K562 (cell line): ENCODE data around the gene RBBP5. TPM values are rescaled to one million over a fixed set of nuclear protein-coding genes. Genes with fewer than 3 reads are reported as not detected.

ENCODE experiments used
- ATAC-seq: fragments of 200-7000 bp; cut with Tn5 transposase; 3 replicates; pipeline ENCODE4 v1.9.1; 2020; ENCODE audit warnings: moderate library complexity
- BruUV-seq: library from RNA; stranded (reverse); fragments of 400-500 nt; replicated peaks from 2 replicates; lab custom pipeline; 2021; lab: Mats Ljungman, UMichigan
- CTCF ChIA-PET: fragments of 300-600 bp; formaldehyde crosslinking; extraction: SDS; loops from one replicate; lab custom pipeline; 2021; ENCODE audit warnings: low intra/inter-chr PET ratio; lab: Yijun Ruan, JAX
- POLR2A ChIA-PET: fragments of 300-600, 350-650 bp; sonication (Branson Sonifier 250); formaldehyde crosslinking; extraction: SDS; loops from one replicate; lab custom pipeline; 2021; ENCODE audit warnings: antibody characterized with exemption, inconsistent platforms; lab: Yijun Ruan, JAX
- DNase-seq, 4 experiments: peaks; one replicate each; pipeline versions ENCODE4 v3.0.0 to v3.0.0-alpha.2; 2011 to 2018; ENCODE audit warnings: low spot score in 3 of 4, mixed read lengths in 3 of 4; ENCODE audit errors: extremely low read depth in 1 of 4
- FAIRE-seq: peaks from 2 replicates; lab custom pipeline; 2011; peaks lifted over from hg19 to GRCh38; lab: Jason Lieb, UNC
- H2AFZ ChIP-seq: 2 replicates; pipeline ENCODE4 v1.6.0; 2011; ENCODE audit warnings: low read depth, low read length, control low read depth, inconsistent platforms
- H3K27ac ChIP-seq: fragments of 200-600 bp; 3 replicates; pipeline ENCODE4 v1.8.0; 2011; ENCODE audit warnings: low read depth, mild to moderate bottlenecking, control low read depth, inconsistent platforms, low read length, moderate library complexity, mixed read lengths; ENCODE audit errors: extremely low read depth
- H3K27me3 ChIP-seq, 2 experiments: fragments of 300-600 bp in 1 of 2; 2 replicates in 1 of 2; 3 replicates in 1 of 2; pipeline versions ENCODE4 v1.6.0 to v1.8.0; 2011; ENCODE audit warnings: inconsistent platforms in 2 of 2, low read length in 2 of 2, mild to moderate bottlenecking in 1 of 2, mixed read lengths in 1 of 2, moderate library complexity in 1 of 2; ENCODE audit not compliant: control insufficient read depth in 2 of 2, insufficient read depth in 2 of 2
- H3K36me3 ChIP-seq: fragments of 300-600 bp; 3 replicates; pipeline ENCODE4 v1.8.0; 2011; ENCODE audit warnings: mild to moderate bottlenecking, low read length, inconsistent platforms; ENCODE audit not compliant: control insufficient read depth, insufficient read depth
- H3K4me1 ChIP-seq, 2 experiments: fragments of 200-600 bp in 1 of 2; replicated peaks in 1 of 2; 2 replicates in 1 of 2; 3 replicates in 1 of 2; pipeline versions ENCODE4 v1.5.1 to v1.8.0; 2011; ENCODE audit warnings: inconsistent platforms in 2 of 2, low read length in 2 of 2, mild to moderate bottlenecking in 1 of 2, mixed read lengths in 1 of 2, moderate library complexity in 1 of 2; ENCODE audit not compliant: control insufficient read depth in 2 of 2, insufficient read depth in 2 of 2
- H3K4me2 ChIP-seq: 2 replicates; pipeline ENCODE4 v1.6.1; 2011; ENCODE audit warnings: low read length, control low read depth, inconsistent platforms, mixed read lengths; ENCODE audit not compliant: insufficient read depth
- H3K4me3 ChIP-seq: fragments of 200-600 bp; sonication (generic), shearing (Covaris generic); 2 replicates; pipeline ENCODE4 v1.5.1; 2016; ENCODE audit warnings: control low read depth, inconsistent platforms
- H3K79me2 ChIP-seq: fragments of 200-600 bp; 3 replicates; pipeline ENCODE4 v1.8.0; 2011; ENCODE audit warnings: low read length, inconsistent platforms; ENCODE audit not compliant: control insufficient read depth, insufficient read depth
- H3K9ac ChIP-seq, 2 experiments: 2 replicates each; pipeline versions ENCODE4 v1.6.0 to v1.6.1; 2011; ENCODE audit warnings: low read depth in 2 of 2, low read length in 2 of 2, control low read depth in 1 of 2, inconsistent platforms in 1 of 2, mild to moderate bottlenecking in 1 of 2, mixed read lengths in 1 of 2; ENCODE audit not compliant: insufficient read depth in 1 of 2
- H3K9me1 ChIP-seq: one replicate; pipeline ENCODE4 v1.6.0; 2011; ENCODE audit warnings: inconsistent platforms, mild to moderate bottlenecking, low read length, moderate library complexity; ENCODE audit not compliant: control insufficient read depth, insufficient read depth
- H3K9me3 ChIP-seq: replicated peaks from 2 replicates; pipeline ENCODE4 v1.5.1; 2011; ENCODE audit warnings: low read depth, low read length, inconsistent platforms; ENCODE audit not compliant: control insufficient read depth, insufficient read depth
- H4K20me1 ChIP-seq: replicated peaks from 2 replicates; pipeline ENCODE4 v1.6.1; 2011; ENCODE audit warnings: low read length, inconsistent platforms, mixed read lengths; ENCODE audit not compliant: control insufficient read depth, insufficient read depth
- ETV6 ChIP-seq, 3 experiments: fragments of 150-350 bp in 1 of 3; sonication (generic) in 1 of 3; formaldehyde crosslinking in 1 of 3; IDR thresholded peaks; 2 replicates each; pipeline versions ENCODE4 v1.6.1 to v1.8.0; 2014 to 2022; ENCODE audit warnings: borderline replicate concordance in 2 of 3, low read depth in 2 of 3, antibody characterized with exemption in 1 of 3, low read length in 1 of 3, mild to moderate bottlenecking in 1 of 3, missing genetic modification reagents in 1 of 3
- FOS ChIP-seq: IDR thresholded peaks from 3 replicates; pipeline ENCODE4 v1.6.1; 2011; ENCODE audit not compliant: insufficient read length; ENCODE audit errors: extremely low read depth
- FUS ChIP-seq: fragments of 200-400 bp; formaldehyde crosslinking; optimal IDR thresholded peaks from 2 replicates; pipeline ENCODE3; 2017; ENCODE audit warnings: low read depth, low read length
- HLTF ChIP-seq: fragments of 450-650 bp; IDR thresholded peaks from 2 replicates; pipeline ENCODE4 v1.6.1; 2016
- KAT7 ChIP-seq: sonication (generic); formaldehyde crosslinking; IDR thresholded peaks from 2 replicates; pipeline ENCODE4 v1.8.0; 2022; ENCODE audit warnings: missing genetic modification reagents, mild to moderate bottlenecking, borderline replicate concordance
- LEF1 ChIP-seq: fragments of 450-650 bp; IDR thresholded peaks from 2 replicates; pipeline ENCODE4 v1.6.1; 2016; ENCODE audit warnings: mild to moderate bottlenecking
- MBD2 ChIP-seq: sonication (generic); IDR thresholded peaks from 2 replicates; pipeline ENCODE4 v1.6.1; 2016; ENCODE audit warnings: low read depth, borderline replicate concordance
- NKRF ChIP-seq: fragments of 450-650 bp; IDR thresholded peaks from 2 replicates; pipeline ENCODE4 v1.6.1; 2016; ENCODE audit warnings: borderline replicate concordance
- PHB ChIP-seq: fragments of 250-450 bp; sonication (Bioruptor Pico); IDR thresholded peaks from 2 replicates; pipeline ENCODE4 v1.5.0; 2021
- RAD51 ChIP-seq: fragments of 450-650 bp; IDR thresholded peaks from 2 replicates; pipeline ENCODE4 v1.7.1; 2016; ENCODE audit warnings: low read depth, mild to moderate bottlenecking, borderline replicate concordance
- SP2 ChIP-seq: IDR thresholded peaks from 2 replicates; pipeline ENCODE4 v1.6.1; 2011; ENCODE audit warnings: mild to moderate bottlenecking, low read depth, low read length, moderate library complexity; ENCODE audit not compliant: poor library complexity, severe bottlenecking; ENCODE audit errors: extremely low read depth
- TAF9B ChIP-seq: fragments of 450-650 bp; IDR thresholded peaks from 2 replicates; pipeline ENCODE4 v1.6.1; 2018; ENCODE audit warnings: mild to moderate bottlenecking; ENCODE audit not compliant: partially characterized antibody
- ZBED1 ChIP-seq: IDR thresholded peaks from 2 replicates; pipeline ENCODE4 v1.6.1; 2014
- ZNF584 ChIP-seq: fragments of 200-800 bp; sonication (Bioruptor generic); IDR thresholded peaks from 2 replicates; pipeline ENCODE4 v1.6.1; 2016; ENCODE audit warnings: low read depth, mild to moderate bottlenecking, missing genetic modification characterization, missing compliant biosample characterization
- ZNF586 ChIP-seq: fragments of 450-650 bp; formaldehyde crosslinking; conservative IDR thresholded peaks from 2 replicates; pipeline ENCODE4 v1.4.0; 2020; ENCODE audit warnings: mild to moderate bottlenecking, moderate library complexity
- WGBS: fragments of 100-300 bp; shearing (Covaris generic); methylation state at CpG from one replicate; pipeline ENCODE4 v1.1.6; 2016; ENCODE audit warnings: low coverage, mixed read lengths; ENCODE audit not compliant: insufficient coverage; ENCODE audit errors: missing lambda C conversion rate; 5-methylcytosine and 5-hydroxymethylcytosine counted together
- in situ Hi-C: fragments of 300-500 bp; cut with MboI; formaldehyde crosslinking; loops from 4 replicates; pipeline ENCODE4 v1.15.0; 2018; ENCODE audit warnings: inconsistent platforms, mixed read lengths
- intact Hi-C: fragments of 100-400 bp; cut with micrococcal nuclease; formaldehyde crosslinking; loops from 2 replicates; pipeline ENCODE4 v1.14.2; 2022
- polyA plus RNA-seq, 8 experiments: library from polyadenylated mRNA; depleted of rRNA in 4 of 8; stranded (reverse) in 5 of 8; unstranded in 3 of 8; fragments of >200 nt; fragmentation: Nextera tagmentation in 2 of 8; fragmentation: Illumina TruSeq in 1 of 8; extraction: Ambion mirVana in 2 of 8; extraction: Trizol in 1 of 8; gene quantifications; 2 replicates each; pipeline versions ENCODE4 v1.2.1 to v1.2.3, GENCODE V29; 2011 to 2014; ENCODE audit warnings: inconsistent platforms in 1 of 8, missing spikeins in 1 of 8
- total RNA-seq, 7 experiments: library from RNA; depleted of rRNA in 6 of 7; stranded (reverse); fragments of >200 nt in 6 of 7; fragmentation: Illumina TruSeq in 2 of 7; extraction: Trizol in 2 of 7; gene quantifications; 2 replicates each; pipeline versions ENCODE4 v1.2.1 to v1.2.3, GENCODE V29; 2011 to 2021; ENCODE audit warnings: low replicate concordance in 1 of 7
- TF ChIP-seq, protein P1 (sequence below), 2 experiments: fragments of 450-650 bp in 1 of 2; sonication (generic) in 1 of 2; formaldehyde crosslinking; conservative IDR thresholded peaks; 2 replicates each; pipeline versions ENCODE4 v1.4.0 to v1.8.1; 2020 to 2022; ENCODE audit warnings: mild to moderate bottlenecking in 1 of 2, missing genetic modification reagents in 1 of 2
- TF ChIP-seq, protein P2 (sequence below): sonication (generic); formaldehyde crosslinking; IDR thresholded peaks from 2 replicates; pipeline ENCODE4 v1.8.0; 2022; ENCODE audit warnings: mild to moderate bottlenecking, low read depth, missing genetic modification reagents
- TF ChIP-seq, protein P3 (sequence below): sonication (generic); formaldehyde crosslinking; IDR thresholded peaks from 2 replicates; pipeline ENCODE4 v1.8.0; 2022; ENCODE audit warnings: mild to moderate bottlenecking, missing genetic modification reagents, borderline replicate concordance

The RBBP5 gene
- total and polyA plus RNA-seq, 9 of the 15 experiments (the other 6 are each of a cell fraction or from before 2014, with no cell fraction given): 17.2 to 37.4 (median 28.4) TPM

DNA sequence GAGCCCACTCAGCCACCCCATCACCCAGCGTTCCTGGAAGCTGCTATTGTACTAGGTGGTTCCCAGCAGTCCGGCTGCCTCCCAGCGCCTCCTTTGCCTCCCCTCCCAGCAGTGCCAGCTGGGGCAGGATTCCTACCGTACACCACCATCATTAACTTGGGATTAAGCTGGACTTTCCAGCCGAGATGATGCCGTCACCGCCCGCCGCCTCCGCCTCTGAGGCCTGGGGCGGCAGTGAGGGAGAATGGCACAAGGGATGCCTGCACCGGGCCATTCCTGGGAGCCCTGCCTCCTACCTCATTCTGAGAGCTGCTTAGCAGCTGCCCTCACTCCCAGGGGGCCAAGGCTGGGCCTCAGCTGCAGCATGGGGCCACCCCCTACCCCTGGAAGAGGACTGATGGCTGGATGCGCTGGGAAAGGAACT is 65.6 kb downstream of the RBBP5 start:
- ATAC-seq (no peak), FAIRE-seq (no peak), DNase-seq (no peak)
- ChIA-PET POLR2A (interaction anchor here (0.6 kb wide), 1 partner anchor 9 kb away, joined by 3 read pairs; no protein-coding TSS in a partner anchor), CTCF (no interaction called here)
- Histone ChIP-seq H3K27me3 (peaks cover 56 to 89% of the 10 kb centered on the region in 2 experiments), H2AFZ (no peak overlapping the region), H3K9me3 (no peaks in the 10 kb centered on the region), H3K9me1 (no peaks in the 10 kb centered on the region), H3K4me3 (no peak overlapping the region), H3K4me1 (peaks cover 0 to 6% of the 10 kb centered on the region in 2 experiments; a peak in 1 of 5 replicates), H3K27ac (no peak overlapping the region), H3K79me2 (no peaks in the 10 kb centered on the region), H3K9ac (no peak overlapping the region), H3K4me2 (no peak overlapping the region), H3K36me3 (no peaks in the 10 kb centered on the region), H4K20me1 (peaks cover 29% of the 10 kb centered on the region)
- intact Hi-C loops: no loop called here
- in situ Hi-C loops: no loop called here
- no TSS peak for BruUV-seq
- under 1% methylated on average over 13 of the region's 13 CpGs for WGBS
- no peak for TF ChIP-seq ZNF584
- no peak for TF ChIP-seq FUS
- TF ChIP-seq TAF9B: no peak
- TF ChIP-seq FOS: no peak
- no peak for TF ChIP-seq MBD2
- TF ChIP-seq, protein P1, sequence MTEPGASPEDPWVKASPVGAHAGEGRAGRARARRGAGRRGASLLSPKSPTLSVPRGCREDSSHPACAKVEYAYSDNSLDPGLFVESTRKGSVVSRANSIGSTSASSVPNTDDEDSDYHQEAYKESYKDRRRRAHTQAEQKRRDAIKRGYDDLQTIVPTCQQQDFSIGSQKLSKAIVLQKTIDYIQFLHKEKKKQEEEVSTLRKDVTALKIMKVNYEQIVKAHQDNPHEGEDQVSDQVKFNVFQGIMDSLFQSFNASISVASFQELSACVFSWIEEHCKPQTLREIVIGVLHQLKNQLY (CRISPR knock-in tag; conservative IDR thresholded peaks at IDR 0.05): no peak
- no peak for TF ChIP-seq NKRF
- TF ChIP-seq ETV6 (IDR thresholded peaks at IDR 0.05; ENCODE audit: borderline replicate concordance in 1 of 2, low read depth in 2 of 2, low read length in 1 of 2): no peak
- no peak for TF ChIP-seq ETV6 (CRISPR knock-in tag; IDR thresholded peaks at IDR 0.05; ENCODE audit: borderline replicate concordance)
- TF ChIP-seq RAD51: no peak
- no peak for TF ChIP-seq SP2
- TF ChIP-seq HLTF: no peak
- TF ChIP-seq LEF1: no peak
- TF ChIP-seq PHB: no peak
- no peak for TF ChIP-seq ZNF586
- TF ChIP-seq, protein P2, sequence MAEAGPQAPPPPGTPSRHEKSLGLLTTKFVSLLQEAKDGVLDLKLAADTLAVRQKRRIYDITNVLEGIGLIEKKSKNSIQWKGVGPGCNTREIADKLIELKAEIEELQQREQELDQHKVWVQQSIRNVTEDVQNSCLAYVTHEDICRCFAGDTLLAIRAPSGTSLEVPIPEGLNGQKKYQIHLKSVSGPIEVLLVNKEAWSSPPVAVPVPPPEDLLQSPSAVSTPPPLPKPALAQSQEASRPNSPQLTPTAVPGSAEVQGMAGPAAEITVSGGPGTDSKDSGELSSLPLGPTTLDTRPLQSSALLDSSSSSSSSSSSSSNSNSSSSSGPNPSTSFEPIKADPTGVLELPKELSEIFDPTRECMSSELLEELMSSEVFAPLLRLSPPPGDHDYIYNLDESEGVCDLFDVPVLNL (CRISPR knock-in tag): no peak
- no peak for TF ChIP-seq ZBED1
- no peak for TF ChIP-seq KAT7 (CRISPR knock-in tag)
- TF ChIP-seq, protein P3, sequence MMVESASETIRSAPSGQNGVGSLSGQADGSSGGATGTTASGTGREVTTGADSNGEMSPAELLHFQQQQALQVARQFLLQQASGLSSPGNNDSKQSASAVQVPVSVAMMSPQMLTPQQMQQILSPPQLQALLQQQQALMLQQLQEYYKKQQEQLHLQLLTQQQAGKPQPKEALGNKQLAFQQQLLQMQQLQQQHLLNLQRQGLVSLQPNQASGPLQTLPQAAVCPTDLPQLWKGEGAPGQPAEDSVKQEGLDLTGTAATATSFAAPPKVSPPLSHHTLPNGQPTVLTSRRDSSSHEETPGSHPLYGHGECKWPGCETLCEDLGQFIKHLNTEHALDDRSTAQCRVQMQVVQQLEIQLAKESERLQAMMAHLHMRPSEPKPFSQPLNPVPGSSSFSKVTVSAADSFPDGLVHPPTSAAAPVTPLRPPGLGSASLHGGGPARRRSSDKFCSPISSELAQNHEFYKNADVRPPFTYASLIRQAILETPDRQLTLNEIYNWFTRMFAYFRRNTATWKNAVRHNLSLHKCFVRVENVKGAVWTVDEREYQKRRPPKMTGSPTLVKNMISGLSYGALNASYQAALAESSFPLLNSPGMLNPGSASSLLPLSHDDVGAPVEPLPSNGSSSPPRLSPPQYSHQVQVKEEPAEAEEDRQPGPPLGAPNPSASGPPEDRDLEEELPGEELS (CRISPR knock-in tag): no peak
